GM23338 (cell line): ENCODE results near the gene KDM4B.

Experiments used
- JUNB ChIP-seq: IDR thresholded peaks from one replicate; pipeline ENCODE4 v1.6.1; 2016; ENCODE audit warnings: antibody characterized with exemption; ENCODE audit not compliant: unreplicated experiment
- TF ChIP-seq, protein P1 (sequence below), 2 experiments: fragments of 200-600 bp in 1 of 2; sonication (generic) in 1 of 2; conservative IDR thresholded peaks; 2 replicates each; pipeline versions ENCODE4 v1.5.1 to v1.6.1; 2016 to 2017; ENCODE audit warnings: antibody characterized with exemption in 2 of 2, low read depth in 2 of 2, mild to moderate bottlenecking in 2 of 2, moderate library complexity in 1 of 2
- TF ChIP-seq, protein P2 (sequence below): IDR thresholded peaks from one replicate; pipeline ENCODE4 v1.6.1; 2018; ENCODE audit warnings: antibody characterized with exemption; ENCODE audit not compliant: unreplicated experiment

DNA sequence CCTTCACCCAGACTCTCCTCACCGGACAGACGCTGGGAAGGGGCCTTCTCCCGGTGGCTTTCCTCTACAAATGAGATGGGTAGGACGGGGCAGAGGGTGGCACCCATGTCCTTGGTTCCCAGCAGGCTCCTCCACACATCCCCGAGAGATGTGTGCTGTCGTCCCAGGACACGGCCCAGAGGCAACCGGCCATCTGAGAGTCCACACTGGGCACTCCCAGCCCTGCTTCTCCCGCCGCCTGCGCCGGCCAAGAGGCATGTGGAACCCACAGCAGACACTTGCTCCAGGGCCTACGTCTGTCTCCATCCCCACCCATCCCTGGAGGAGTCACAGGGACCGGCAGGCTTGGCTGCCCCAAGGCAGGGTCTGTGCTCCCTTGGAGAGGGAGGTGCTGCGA, 179.9 kb downstream of the KDM4B start:
- TF ChIP-seq, protein P1, sequence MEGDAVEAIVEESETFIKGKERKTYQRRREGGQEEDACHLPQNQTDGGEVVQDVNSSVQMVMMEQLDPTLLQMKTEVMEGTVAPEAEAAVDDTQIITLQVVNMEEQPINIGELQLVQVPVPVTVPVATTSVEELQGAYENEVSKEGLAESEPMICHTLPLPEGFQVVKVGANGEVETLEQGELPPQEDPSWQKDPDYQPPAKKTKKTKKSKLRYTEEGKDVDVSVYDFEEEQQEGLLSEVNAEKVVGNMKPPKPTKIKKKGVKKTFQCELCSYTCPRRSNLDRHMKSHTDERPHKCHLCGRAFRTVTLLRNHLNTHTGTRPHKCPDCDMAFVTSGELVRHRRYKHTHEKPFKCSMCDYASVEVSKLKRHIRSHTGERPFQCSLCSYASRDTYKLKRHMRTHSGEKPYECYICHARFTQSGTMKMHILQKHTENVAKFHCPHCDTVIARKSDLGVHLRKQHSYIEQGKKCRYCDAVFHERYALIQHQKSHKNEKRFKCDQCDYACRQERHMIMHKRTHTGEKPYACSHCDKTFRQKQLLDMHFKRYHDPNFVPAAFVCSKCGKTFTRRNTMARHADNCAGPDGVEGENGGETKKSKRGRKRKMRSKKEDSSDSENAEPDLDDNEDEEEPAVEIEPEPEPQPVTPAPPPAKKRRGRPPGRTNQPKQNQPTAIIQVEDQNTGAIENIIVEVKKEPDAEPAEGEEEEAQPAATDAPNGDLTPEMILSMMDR (conservative IDR thresholded peaks at IDR 0.05; ENCODE audit: low read depth in 2 of 2): no peak
- TF ChIP-seq JUNB: no peak
- TF ChIP-seq, protein P2, sequence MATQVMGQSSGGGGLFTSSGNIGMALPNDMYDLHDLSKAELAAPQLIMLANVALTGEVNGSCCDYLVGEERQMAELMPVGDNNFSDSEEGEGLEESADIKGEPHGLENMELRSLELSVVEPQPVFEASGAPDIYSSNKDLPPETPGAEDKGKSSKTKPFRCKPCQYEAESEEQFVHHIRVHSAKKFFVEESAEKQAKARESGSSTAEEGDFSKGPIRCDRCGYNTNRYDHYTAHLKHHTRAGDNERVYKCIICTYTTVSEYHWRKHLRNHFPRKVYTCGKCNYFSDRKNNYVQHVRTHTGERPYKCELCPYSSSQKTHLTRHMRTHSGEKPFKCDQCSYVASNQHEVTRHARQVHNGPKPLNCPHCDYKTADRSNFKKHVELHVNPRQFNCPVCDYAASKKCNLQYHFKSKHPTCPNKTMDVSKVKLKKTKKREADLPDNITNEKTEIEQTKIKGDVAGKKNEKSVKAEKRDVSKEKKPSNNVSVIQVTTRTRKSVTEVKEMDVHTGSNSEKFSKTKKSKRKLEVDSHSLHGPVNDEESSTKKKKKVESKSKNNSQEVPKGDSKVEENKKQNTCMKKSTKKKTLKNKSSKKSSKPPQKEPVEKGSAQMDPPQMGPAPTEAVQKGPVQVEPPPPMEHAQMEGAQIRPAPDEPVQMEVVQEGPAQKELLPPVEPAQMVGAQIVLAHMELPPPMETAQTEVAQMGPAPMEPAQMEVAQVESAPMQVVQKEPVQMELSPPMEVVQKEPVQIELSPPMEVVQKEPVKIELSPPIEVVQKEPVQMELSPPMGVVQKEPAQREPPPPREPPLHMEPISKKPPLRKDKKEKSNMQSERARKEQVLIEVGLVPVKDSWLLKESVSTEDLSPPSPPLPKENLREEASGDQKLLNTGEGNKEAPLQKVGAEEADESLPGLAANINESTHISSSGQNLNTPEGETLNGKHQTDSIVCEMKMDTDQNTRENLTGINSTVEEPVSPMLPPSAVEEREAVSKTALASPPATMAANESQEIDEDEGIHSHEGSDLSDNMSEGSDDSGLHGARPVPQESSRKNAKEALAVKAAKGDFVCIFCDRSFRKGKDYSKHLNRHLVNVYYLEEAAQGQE: no peak
